Activated CD8-positive, alpha-beta memory T cell treated with anti-CD3 and anti-CD28 coated beads for 1 hour (primary cell): Measurements from ENCODE around the gene MYBBP1A.
"Not testable (repeated sequence)": the region's sequence is repeated elsewhere in the genome, so short reads cannot be mapped to it uniquely, and the experiment has no call there.

Source experiments
- DNase-seq, 2 donors: peaks; one replicate each; pipeline ENCODE4 v3.0.0-alpha.2; 2020; ENCODE audit warnings: low read depth in 1 of 2; ENCODE audit errors: extremely low read depth in 1 of 2

Gene MYBBP1A

DNA sequence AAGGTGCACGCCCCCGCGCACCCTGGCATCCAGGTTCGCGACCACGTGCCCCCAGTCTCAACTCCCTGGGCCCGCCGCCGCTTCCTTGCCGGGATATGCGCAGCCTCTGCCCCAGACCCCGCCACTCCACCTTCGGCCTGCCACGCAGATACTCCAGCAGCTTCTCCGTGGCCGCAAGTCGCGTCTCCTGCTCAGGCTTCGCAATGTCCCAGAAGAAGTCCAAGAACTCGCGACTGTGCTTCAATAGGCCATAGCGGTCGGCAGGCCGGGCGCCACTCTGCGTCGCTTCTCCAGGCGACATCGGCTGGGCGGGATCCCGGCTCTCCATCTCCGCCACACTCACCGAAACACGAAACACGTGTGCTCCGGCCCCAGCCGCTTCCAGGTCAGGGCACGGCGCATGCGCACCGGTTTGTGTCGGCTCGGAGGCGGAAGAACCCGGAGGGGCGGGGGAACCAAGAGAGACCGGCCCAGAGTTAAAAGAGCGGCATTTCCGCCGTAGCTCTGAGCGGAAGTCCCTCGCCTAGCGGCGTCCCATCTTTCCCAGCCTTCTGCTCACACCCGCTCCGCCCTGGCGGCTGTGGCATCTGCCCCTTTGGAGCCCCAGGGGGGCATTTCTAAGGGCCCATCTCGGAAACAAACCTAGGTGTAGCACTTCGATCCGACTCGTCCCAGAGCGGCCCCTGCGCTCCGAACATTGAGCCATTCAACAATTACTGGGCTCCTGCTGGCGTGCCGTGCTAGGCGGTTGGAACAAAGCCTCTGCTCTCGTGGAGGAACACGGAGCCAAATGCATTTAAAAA lies at the start of gene MYBBP1A:
Gene MYBBP1A, minus strand, starts transcription at position 388 of the 803 bp plus-strand sequence. Its CDS starts 60 bp downstream, at position 328.
- peak; percentile 91 to 97 for DNase-seq

DNA sequence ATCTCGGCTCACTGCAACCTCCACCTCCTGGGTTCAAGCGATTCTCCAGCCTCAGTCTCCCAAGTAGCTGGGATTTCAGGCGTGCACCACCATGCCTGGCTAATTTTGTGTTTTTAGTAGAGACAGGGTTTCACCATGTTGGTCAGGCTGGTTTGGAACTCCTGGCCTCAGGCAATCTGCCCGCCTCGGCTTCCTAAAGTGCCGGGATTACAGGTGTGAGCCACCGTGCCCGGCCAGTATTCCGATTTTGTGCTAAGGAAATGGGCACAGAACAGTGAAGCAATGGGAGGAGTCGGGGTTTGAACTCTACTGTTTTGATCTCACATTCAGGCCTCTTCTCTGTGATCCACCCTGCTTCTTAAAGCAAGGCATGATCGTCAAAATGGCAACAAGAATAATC lies 49.6 kb upstream of the MYBBP1A start:
- DNase-seq = not testable (repeated sequence)

DNA sequence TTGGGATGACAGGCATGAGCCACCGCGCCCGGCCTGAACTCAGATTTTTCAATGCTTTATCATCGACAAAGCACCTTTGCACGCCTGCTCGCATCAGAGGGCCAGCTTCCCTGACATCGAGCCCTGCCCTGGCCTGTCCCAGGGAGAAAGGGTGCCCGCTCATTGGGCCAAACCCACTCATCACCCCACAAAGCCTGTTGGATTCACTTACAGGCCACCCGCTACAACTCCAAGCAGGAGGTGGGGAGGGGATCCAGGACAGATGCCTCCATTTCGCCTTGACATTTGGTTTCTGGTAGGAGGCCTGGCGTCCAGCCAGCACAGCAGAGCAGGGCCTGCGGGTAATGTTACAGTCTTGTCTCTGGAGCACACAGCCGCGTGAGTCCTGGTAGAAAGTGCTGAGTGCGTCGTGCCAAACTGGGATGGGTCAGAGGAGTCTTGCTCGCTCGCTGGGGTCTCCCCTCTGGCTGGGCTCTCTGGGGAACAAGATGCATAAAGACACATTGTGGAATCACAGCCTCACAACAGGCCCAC lies 49.0 kb upstream of the MYBBP1A start:
- DNase-seq = no peak

DNA sequence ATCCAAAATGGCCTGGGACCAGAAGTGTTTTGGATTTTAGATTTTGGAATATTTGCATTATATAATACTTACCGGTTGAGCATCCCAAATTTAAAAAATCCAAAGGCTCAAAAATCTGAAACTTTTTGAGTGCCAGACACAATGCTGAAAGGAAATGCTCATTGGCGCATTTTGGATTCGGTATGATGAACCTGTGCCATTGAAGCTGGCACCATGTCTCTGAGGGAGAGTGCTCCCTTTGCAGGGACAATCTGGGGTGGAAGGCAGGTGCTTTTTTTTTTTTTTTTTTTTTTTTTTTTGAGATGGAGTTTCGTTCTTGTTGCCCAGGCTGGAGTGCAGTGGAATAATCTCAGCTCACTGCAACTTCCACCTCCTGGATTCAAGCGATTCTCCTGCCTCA lies 46.9 kb upstream of the MYBBP1A start:
- DNase-seq = no peak

DNA sequence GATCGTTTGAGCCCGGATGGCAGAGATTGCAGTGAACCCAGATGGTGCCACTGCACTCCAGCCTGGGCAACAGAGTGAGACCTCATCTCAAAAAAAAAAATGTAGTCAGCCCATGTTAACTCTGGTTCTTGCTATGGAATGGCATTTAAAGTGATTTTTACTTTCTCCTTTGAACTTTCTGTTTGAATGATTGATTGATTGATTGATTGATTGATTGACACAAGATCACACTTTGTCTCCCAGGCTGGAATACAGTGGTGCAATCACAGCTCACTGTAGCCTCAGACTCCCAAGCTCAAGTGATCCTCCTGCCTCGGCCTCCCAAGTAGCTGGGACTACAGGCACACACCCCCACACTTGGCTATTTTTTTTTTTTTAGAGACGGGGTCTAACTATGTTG lies 46.1 kb upstream of the MYBBP1A start:
- no peak for DNase-seq

GRCh38 chr17:4600563-4600962 lies 45.4 kb upstream of the MYBBP1A start:
- DNase-seq = no peak

DNA sequence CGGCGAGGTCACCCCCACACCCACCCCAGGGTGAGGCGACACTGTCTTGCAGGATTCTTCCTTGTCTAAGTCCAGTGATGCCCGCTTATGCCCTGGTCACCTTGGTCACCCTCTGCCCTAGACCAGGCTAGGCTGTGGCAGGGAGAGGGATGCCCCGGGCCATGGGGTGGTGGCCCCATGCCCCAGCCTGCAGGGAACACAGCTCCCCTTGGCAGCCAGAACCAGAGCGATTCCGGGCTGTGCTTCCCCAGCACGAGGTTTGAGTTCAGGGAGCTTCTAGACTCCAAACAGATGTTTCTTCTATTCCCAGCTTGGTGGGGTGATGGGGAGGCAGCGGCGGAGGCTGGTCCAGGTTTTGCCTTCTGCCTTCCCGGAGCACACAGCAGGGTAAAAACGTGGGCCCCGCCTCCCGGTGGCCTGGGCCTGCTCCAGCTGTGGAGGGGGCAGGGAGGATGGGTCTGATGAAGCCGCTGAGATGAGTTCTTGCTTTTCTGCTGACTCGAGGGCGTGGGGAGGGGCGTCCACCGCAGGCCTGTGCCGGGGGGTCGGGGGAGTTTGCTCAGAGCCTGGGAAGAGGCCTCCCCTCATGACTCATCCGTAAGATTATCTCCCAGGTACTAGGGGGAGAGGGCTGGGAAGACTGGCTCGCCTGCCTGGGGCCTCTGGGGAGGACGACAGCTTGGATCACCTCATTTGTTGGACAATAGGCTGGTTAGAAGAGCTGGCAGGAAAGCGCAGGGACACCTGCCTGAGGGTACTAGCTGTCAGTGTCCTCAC lies 44.5 kb upstream of the MYBBP1A start:
- DNase-seq = no peak

- DNase-seq = no peak
These were observed 43.8 kb upstream of the MYBBP1A start for GRCh38 chr17:4598776-4599504.

DNA sequence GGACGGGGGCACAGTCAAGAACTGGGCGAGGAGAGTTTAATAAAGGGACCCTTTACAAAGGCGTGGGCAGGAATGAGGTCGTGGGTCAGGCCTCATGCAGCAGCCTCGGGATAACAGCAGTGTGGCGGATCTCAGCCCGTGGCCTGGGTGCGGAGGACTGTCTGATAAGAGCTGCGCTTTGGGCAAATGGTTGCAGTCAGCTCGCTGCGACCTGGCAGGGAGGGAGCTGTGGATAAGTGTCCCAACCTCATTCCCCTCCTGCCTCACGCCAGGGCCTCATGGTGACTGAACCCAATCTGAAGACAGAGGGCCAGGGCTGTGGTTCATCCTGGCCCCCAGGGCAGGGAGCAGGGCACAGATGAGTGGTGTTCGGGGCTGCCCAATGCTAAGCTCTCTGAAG lies 42.8 kb upstream of the MYBBP1A start:
- DNase-seq = no peak

DNA sequence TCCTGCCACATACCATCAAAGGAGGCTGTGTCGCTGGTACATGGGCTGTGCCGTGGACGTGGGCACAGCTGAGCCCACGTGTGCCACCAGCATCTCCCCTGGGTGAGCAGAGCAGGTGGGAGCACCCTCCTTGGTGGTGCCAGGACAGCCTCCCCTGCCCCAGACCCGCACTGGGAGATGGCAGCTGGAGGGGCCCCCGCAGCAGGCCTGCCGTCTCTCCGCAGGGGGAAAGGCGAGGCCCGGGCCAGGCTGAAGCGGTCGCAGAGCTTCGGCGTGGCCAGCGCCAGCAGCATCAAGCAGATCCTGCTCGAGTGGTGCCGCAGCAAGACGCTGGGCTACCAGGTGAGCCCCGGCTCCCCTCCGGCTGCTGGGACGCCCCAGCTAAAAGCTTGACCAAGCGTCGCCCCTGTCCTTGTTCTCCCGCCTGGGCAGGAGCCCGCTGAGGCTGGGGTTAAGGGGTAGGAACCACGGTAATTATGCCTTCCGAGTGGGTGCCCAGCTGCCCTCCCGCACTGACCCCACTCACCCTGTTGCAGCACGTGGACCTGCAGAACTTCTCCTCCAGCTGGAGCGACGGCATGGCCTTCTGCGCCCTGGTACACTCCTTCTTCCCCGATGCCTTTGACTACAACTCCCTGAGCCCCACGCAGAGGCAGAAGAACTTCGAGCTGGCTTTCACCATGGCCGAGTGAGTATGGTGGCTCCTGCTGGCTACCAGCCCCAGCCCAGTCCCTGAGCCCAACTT lies 41.6 kb upstream of the MYBBP1A start:
- no peak for DNase-seq

DNA sequence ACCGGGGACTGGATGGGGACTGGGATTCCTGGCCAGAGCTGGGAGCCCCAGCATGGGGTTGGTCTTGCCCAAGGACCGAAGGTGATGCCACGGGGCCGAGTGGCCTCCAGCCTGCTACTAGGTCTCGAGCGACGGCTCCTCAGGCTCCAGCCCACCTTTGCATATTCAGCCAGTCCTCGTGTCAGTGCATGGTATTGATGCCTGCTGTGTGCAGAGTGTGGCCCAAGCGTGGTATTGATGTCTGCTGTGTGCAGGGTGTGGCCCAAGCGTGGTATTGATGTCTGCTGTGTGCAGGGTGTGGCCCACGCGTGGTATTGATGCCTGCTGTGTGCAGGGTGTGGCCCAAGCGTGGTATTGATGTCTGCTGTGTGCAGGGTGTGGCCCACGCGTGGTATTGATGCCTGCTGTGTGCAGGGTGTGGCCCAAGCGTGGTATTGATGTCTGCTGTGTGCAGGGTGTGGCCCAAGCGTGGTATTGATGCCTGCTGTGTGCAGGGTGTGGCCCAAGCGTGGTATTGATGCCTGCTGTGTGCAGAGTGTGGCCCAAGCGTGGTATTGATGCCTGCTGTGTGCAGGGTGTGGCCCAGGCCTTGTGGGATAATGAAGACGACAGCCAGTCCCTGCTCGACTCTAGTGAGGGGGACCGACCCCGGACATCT lies 40.6 kb upstream of the MYBBP1A start:
- DNase-seq = not testable (repeated sequence)

DNA sequence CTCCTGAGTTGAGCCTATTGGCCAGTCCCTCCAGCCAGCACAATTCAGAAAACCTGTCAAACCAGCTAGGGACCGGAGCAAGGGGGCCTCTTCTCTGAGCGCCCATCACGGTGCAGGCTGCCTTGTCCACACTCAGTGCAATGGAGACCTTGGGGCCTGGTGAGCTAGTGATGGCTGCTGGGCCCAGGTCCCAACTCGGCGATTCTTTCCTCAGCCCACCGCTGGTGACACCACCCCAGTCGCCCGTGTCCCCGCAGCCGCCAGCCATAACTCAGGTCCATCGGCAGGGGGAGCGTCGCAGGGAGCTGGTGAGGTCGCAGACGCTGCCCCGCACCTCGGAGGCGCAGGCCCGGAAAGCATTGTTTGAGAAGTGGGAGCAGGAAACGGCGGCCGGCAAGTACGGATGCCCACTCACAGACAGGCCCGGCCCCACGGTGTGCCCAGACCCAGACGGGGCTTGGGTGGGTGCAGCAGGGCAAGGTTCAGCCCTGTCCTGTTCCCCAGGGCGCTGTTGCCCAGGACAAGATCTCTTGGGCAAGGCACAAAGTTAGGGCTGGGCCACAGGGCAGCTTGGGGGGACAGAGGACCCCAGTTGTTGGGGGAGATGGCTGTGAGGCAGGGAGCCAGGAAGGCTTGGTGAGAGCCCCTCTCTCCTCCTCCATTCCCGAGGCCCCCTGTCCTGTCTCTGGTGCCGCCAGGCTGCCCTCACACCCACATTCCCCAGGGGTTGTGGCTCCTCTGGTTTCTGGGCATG lies 39.9 kb upstream of the MYBBP1A start:
- DNase-seq = peak in 1 of 2 donors; percentile 11

GRCh38 chr17:4594406-4594805 lies 39.2 kb upstream of the MYBBP1A start:
- no peak for DNase-seq

GRCh38 chr17:4593021-4593421 lies 37.8 kb upstream of the MYBBP1A start:
- no peak for DNase-seq

- no peak for DNase-seq
These were observed 37.2 kb upstream of the MYBBP1A start for GRCh38 chr17:4592240-4593005.

DNA sequence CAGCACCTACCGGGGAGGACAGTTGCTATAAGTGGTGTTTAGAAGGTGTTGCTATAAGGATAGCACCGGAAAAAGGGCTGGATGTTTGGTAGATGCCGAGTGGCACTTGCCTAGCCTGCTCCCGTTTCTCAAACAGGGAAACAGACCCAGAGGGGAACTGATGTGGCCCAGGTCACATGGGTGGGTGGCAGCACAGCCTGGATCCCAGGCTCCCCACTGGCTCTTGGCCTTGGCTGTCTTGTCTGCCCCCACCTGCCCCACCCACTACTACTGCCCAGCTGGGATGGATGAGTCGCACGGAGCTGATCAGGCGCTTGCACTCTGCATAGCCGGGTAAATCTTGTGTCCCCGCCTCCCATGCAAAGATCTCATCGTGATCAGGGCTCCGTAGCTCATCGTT lies 36.3 kb upstream of the MYBBP1A start:
- DNase-seq = no peak

DNA sequence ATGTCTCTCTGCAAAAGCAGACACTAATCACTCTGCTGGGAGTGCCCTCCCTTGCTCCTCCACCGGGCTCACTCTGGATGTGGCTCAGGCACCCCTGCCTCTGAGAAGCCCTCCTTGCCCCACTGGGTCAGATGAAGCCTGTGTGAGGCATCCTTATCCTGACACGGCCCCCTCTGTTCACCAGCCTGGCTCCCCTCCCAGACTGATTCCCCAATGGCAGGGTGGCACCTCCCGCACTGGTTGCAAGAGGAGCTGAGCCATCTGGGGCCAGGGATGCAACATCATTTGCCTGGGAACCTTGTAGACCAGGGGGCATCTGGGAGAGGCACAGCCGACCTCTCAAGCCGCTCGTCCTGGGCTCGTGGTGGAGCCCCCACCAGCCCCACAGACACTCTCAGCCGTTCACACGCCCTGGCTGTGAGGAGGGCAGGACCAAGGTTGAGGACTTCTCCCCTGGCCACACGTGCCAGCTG lies 35.8 kb upstream of the MYBBP1A start:
- no peak for DNase-seq

DNA sequence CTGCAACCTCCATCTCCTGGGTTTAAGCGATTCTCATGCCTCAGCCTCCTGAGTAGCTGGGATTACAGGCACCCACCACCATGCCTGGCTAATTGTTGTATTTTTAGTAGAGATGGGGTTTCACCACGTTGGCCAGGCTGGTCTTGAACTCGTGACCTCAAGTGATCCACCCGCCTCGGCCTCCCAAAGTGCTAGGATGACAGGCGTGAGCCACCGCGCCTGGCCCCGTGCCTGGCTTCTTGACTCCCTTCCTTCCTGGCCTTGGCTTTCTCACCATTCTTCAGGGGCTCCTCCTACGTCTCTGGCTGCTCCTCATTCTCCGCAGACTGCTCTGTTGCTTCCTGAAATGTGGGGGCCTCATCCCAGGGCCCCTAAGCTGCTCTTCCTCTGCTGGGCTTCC lies 34.9 kb upstream of the MYBBP1A start:
- not testable (repeated sequence) for DNase-seq
